H9 (cell line): ENCODE measurements around the gene CPM. TPM values are rescaled to one million over a fixed set of nuclear protein-coding genes. Genes with fewer than 3 reads are reported as not detected.

ENCODE experiments used
- DNase-seq: peaks from one replicate; pipeline ENCODE4 v3.0.0-alpha.2; 2017
- H2AFZ ChIP-seq: one replicate; pipeline ENCODE4 v1.6.1; 2013; ENCODE audit warnings: mild to moderate bottlenecking, low read length, control low read depth, moderate library complexity
- H2AK5ac ChIP-seq: 2 replicates; pipeline ENCODE4 v1.6.1; 2013; ENCODE audit warnings: low read length, control low read depth, mixed read lengths; ENCODE audit not compliant: insufficient read length
- H2BK120ac ChIP-seq: one replicate; pipeline ENCODE4 v1.6.1; 2013; ENCODE audit warnings: low read depth, mild to moderate bottlenecking, low read length, control low read depth, inconsistent platforms; ENCODE audit not compliant: poor library complexity, severe bottlenecking
- H2BK12ac ChIP-seq: 2 replicates; pipeline ENCODE4 v1.6.1; 2013; ENCODE audit warnings: low read length, control low read depth, mixed read lengths, low read depth; ENCODE audit not compliant: insufficient read length
- H2BK15ac ChIP-seq: 2 replicates; pipeline ENCODE4 v1.6.1; 2013; ENCODE audit warnings: low read depth, low read length, control low read depth
- H2BK20ac ChIP-seq: one replicate; pipeline ENCODE4 v1.6.1; 2013; ENCODE audit warnings: low read depth, mild to moderate bottlenecking, low read length, control low read depth, inconsistent platforms; ENCODE audit not compliant: poor library complexity, severe bottlenecking
- H2BK5ac ChIP-seq: 2 replicates; pipeline ENCODE4 v1.6.1; 2013; ENCODE audit warnings: low read length, control low read depth, mixed read lengths; ENCODE audit not compliant: insufficient read length
- H3K14ac ChIP-seq: 2 replicates; pipeline ENCODE4 v1.6.1; 2013; ENCODE audit warnings: low read length, control low read depth; ENCODE audit not compliant: insufficient read depth
- H3K18ac ChIP-seq: 2 replicates; pipeline ENCODE4 v1.6.1; 2013; ENCODE audit warnings: low read depth, mild to moderate bottlenecking, mixed read lengths, low read length, control low read depth; ENCODE audit not compliant: insufficient read length
- H3K23ac ChIP-seq: 2 replicates; pipeline ENCODE4 v1.6.1; 2013; ENCODE audit warnings: low read length, control low read depth, mixed read lengths, low read depth; ENCODE audit not compliant: insufficient read length
- H3K23me2 ChIP-seq: 2 replicates; pipeline ENCODE4 v1.6.1; 2013; ENCODE audit warnings: low read depth, mild to moderate bottlenecking, mixed read lengths, low read length, control low read depth; ENCODE audit not compliant: insufficient read length, poor library complexity, severe bottlenecking
- H3K27ac ChIP-seq: 2 replicates; pipeline ENCODE4 v1.5.1; 2013; ENCODE audit warnings: low read length, control low read depth, mixed read lengths, low read depth; ENCODE audit not compliant: insufficient read length
- H3K27me3 ChIP-seq: 2 replicates; pipeline ENCODE4 v1.6.1; 2013; ENCODE audit warnings: low read length, control low read depth, inconsistent platforms; ENCODE audit not compliant: insufficient read depth
- H3K4ac ChIP-seq: 2 replicates; pipeline ENCODE4 v1.6.1; 2013; ENCODE audit warnings: low read depth, mild to moderate bottlenecking, control low read depth, inconsistent platforms, low read length, moderate library complexity
- H3K4me1 ChIP-seq: 2 replicates; pipeline ENCODE4 v1.6.1; 2013; ENCODE audit warnings: low read length, control low read depth, inconsistent platforms; ENCODE audit not compliant: insufficient read depth
- H3K4me2 ChIP-seq: 2 replicates; pipeline ENCODE4 v1.6.1; 2013; ENCODE audit warnings: low read length, control low read depth, mixed read lengths; ENCODE audit not compliant: insufficient read length, insufficient read depth
- H3K56ac ChIP-seq: 2 replicates; pipeline ENCODE4 v1.6.1; 2013; ENCODE audit warnings: low read depth, mild to moderate bottlenecking, mixed read lengths, low read length, control low read depth; ENCODE audit not compliant: insufficient read length
- H3K79me1 ChIP-seq: 2 replicates; pipeline ENCODE4 v1.6.1; 2013; ENCODE audit warnings: low read depth, mild to moderate bottlenecking, moderate library complexity, low read length, control low read depth, inconsistent platforms; ENCODE audit not compliant: insufficient read depth, poor library complexity, severe bottlenecking
- H3K79me2 ChIP-seq: 2 replicates; pipeline ENCODE4 v1.6.1; 2013; ENCODE audit warnings: low read length, control low read depth, inconsistent platforms; ENCODE audit not compliant: insufficient read depth
- H3K9ac ChIP-seq: 2 replicates; pipeline ENCODE4 v1.6.1; 2013; ENCODE audit warnings: low read length, control low read depth, mixed read lengths; ENCODE audit not compliant: insufficient read length; ENCODE audit errors: extremely low read depth
- H3K9me3 ChIP-seq: one replicate; pipeline ENCODE4 v1.6.1; 2013; ENCODE audit warnings: low read depth, low read length, inconsistent platforms; ENCODE audit not compliant: control insufficient read depth
- H3T11ph ChIP-seq: one replicate; pipeline ENCODE4 v1.6.1; 2013; ENCODE audit warnings: mild to moderate bottlenecking, low read length, control low read depth, inconsistent platforms
- H4K20me1 ChIP-seq: one replicate; pipeline ENCODE4 v1.6.1; 2013; ENCODE audit not compliant: control insufficient read depth, insufficient read length, insufficient read depth
- H4K5ac ChIP-seq: 2 replicates; pipeline ENCODE4 v1.6.1; 2013; ENCODE audit warnings: low read depth, mild to moderate bottlenecking, mixed read lengths, low read length, control low read depth; ENCODE audit not compliant: insufficient read length
- H4K8ac ChIP-seq: replicated peaks from 2 replicates; pipeline ENCODE4 v1.6.1; 2013; ENCODE audit warnings: low read length, control low read depth, mixed read lengths, low read depth; ENCODE audit not compliant: insufficient read length
- H4K91ac ChIP-seq: 2 replicates; pipeline ENCODE4 v1.6.1; 2013; ENCODE audit warnings: low read depth, mild to moderate bottlenecking, moderate library complexity, mixed read lengths, low read length, control low read depth; ENCODE audit not compliant: insufficient read length
- H3K27ac Mint-ChIP-seq, 3 experiments: 2 replicates in 2 of 3; 3 replicates in 1 of 3; pipeline ENCODE4 v1.8.0; 2020 to 2021; ENCODE audit warnings: mixed read lengths in 3 of 3, mild to moderate bottlenecking in 1 of 3, moderate library complexity in 1 of 3
- H3K27me3 Mint-ChIP-seq: 2 replicates; pipeline ENCODE4 v1.8.0; 2021; ENCODE audit warnings: low read depth, mild to moderate bottlenecking, moderate library complexity, mixed read lengths
- H3K36me3 Mint-ChIP-seq, 3 experiments: 2 replicates in 2 of 3; 3 replicates in 1 of 3; pipeline ENCODE4 v1.8.0; 2020 to 2021; ENCODE audit warnings: low read depth in 3 of 3, mixed read lengths in 3 of 3; ENCODE audit not compliant: insufficient read depth in 1 of 3
- H3K4me1 Mint-ChIP-seq, 2 experiments: 2 replicates each; pipeline ENCODE4 v1.8.0; 2020; ENCODE audit warnings: mixed read lengths in 2 of 2
- H3K4me3 Mint-ChIP-seq, 2 experiments: 2 replicates in 1 of 2; 3 replicates in 1 of 2; pipeline ENCODE4 v1.8.0; 2020 to 2021; ENCODE audit warnings: mild to moderate bottlenecking in 2 of 2, mixed read lengths in 2 of 2, moderate library complexity in 1 of 2
- H3K9me3 Mint-ChIP-seq, 2 experiments: 2 replicates in 1 of 2; 3 replicates in 1 of 2; pipeline ENCODE4 v1.8.0; 2020; ENCODE audit warnings: mild to moderate bottlenecking in 2 of 2, mixed read lengths in 2 of 2, moderate library complexity in 1 of 2
- WGBS: extraction: QIAGEN DNeasy Blood & Tissue Kit; methylation state at CpG from one replicate; pipeline ENCODE4 v1.1.7; 2013; ENCODE audit warnings: missing lambda C conversion rate, low lambda C conversion rate, mixed read lengths; ENCODE audit not compliant: insufficient read length; ENCODE audit errors: extremely low coverage; 5-methylcytosine and 5-hydroxymethylcytosine counted together
- total RNA-seq: library from RNA; stranded (reverse); gene quantifications from 2 replicates; pipeline ENCODE4 v1.2.1, GENCODE V29; 2021
- TF ChIP-seq, protein P1 (sequence below): fragments of 200-600 bp; sonication (generic); conservative IDR thresholded peaks from 3 replicates; pipeline ENCODE4 v1.8.0; 2021; ENCODE audit warnings: antibody characterized with exemption, mild to moderate bottlenecking

The CPM gene
- total RNA-seq, 1 experiment from 2014 or later, result 1.2 TPM

DNA sequence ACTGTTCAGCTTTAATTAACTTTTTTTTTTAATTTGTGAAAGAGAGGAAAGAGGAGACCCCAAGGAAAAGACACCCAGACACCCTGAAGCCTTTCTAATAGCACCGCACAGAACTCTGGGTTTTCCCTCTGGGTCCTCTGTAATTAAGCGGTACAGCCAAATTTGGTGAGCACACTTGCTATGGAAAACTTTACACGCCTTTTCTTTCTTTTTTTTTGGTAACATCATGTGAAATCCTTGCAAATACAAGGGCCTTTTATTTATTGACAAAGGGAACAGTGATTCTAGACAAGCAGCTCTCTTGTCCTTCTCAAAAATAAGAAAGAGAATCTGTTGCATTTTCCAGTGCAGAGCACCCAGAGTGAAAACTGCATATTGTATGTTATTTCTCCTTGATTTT lies 44.4 kb upstream of the CPM start:
- H3K4ac ChIP-seq, result no peak overlapping the region
- H3T11ph ChIP-seq, result no peak overlapping the region
- no peak overlapping the region for H3K4me2 ChIP-seq
- DNase-seq, result no peak
- H3K36me3 Mint-ChIP-seq, result no peaks in the 10 kb centered on the region; a peak in 1 of 7 replicates
- no peaks in the 10 kb centered on the region for H3K9me3 ChIP-seq
- H2BK120ac ChIP-seq, result no peak overlapping the region
- no peak overlapping the region for H4K5ac ChIP-seq
- H3K27me3 ChIP-seq, result no peaks in the 10 kb centered on the region
- no peak overlapping the region for H3K18ac ChIP-seq
- H4K20me1 ChIP-seq, result no peaks in the 10 kb centered on the region
- TF ChIP-seq, protein P1, sequence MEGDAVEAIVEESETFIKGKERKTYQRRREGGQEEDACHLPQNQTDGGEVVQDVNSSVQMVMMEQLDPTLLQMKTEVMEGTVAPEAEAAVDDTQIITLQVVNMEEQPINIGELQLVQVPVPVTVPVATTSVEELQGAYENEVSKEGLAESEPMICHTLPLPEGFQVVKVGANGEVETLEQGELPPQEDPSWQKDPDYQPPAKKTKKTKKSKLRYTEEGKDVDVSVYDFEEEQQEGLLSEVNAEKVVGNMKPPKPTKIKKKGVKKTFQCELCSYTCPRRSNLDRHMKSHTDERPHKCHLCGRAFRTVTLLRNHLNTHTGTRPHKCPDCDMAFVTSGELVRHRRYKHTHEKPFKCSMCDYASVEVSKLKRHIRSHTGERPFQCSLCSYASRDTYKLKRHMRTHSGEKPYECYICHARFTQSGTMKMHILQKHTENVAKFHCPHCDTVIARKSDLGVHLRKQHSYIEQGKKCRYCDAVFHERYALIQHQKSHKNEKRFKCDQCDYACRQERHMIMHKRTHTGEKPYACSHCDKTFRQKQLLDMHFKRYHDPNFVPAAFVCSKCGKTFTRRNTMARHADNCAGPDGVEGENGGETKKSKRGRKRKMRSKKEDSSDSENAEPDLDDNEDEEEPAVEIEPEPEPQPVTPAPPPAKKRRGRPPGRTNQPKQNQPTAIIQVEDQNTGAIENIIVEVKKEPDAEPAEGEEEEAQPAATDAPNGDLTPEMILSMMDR, result no peak
- peaks cover 2% of the 10 kb centered on the region; the same call in 1 of the 2 replicates for H3K4me1 ChIP-seq
- no peak overlapping the region for H2BK15ac ChIP-seq
- H3K56ac ChIP-seq, result no peak overlapping the region
- H3K23me2 ChIP-seq, result no peaks in the 10 kb centered on the region
- no peak overlapping the region for H3K23ac ChIP-seq
- H3K79me1 ChIP-seq, result no peaks in the 10 kb centered on the region
- no peak overlapping the region for H4K91ac ChIP-seq
- H2AK5ac ChIP-seq, result no peak overlapping the region
- H3K4me1 Mint-ChIP-seq, result peaks cover 23 to 25% of the 10 kb centered on the region in 2 experiments
- no peak overlapping the region for H2BK5ac ChIP-seq
- H3K27ac ChIP-seq, result no peak overlapping the region
- no peak overlapping the region for H3K9ac ChIP-seq
- WGBS, result no CpG with 5 or more reads among the region's 3 CpGs
- no peaks in the 10 kb centered on the region for H3K79me2 ChIP-seq
- H2BK12ac ChIP-seq, result no peak overlapping the region
- no peak overlapping the region for H2BK20ac ChIP-seq
- H2AFZ ChIP-seq, result no peak overlapping the region
- H3K9me3 Mint-ChIP-seq, result peaks cover 0 to 6% of the 10 kb centered on the region in 2 experiments; a peak in 3 of 5 replicates
- no peak overlapping the region for H3K14ac ChIP-seq
- H4K8ac ChIP-seq, result no peak overlapping the region
- no peak overlapping the region for H3K27ac Mint-ChIP-seq
- peaks cover 1% of the 10 kb centered on the region for H3K27me3 Mint-ChIP-seq
- no peak overlapping the region for H3K4me3 Mint-ChIP-seq
